ENCODE results near the gene BTBD6.
A peak's percentile ranks its signal among the peaks of the same experiment; 100 is the strongest.

Gene BTBD6

DNA sequence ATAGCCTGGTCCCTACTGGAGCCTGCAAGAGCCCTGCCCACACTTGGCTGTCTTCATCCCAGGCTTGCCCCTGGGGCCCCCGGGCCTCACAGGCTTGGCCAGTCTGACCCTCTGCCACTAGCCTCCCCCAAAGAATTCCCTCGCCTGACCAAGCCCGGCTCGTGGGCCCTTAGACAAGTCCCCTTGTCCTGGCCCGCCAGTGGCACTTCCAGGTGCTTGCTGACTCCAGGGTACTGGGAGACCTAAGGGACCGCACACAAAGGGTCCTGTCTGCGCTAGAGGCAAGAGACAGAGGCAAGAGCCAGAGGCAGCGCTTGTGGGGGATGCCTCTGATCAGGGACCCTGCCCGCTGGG is 5.0 kb downstream of the BTBD6 start:
- H3K4me3 ChIP-seq (ENCODE audit: low read length) = no peak overlapping the region
- DNase-seq (ENCODE audit: low read depth) = no peak
- TF ChIP-seq CTCF (conservative IDR thresholded peaks at IDR 0.05; ENCODE audit: low read length) = no peak

DNA sequence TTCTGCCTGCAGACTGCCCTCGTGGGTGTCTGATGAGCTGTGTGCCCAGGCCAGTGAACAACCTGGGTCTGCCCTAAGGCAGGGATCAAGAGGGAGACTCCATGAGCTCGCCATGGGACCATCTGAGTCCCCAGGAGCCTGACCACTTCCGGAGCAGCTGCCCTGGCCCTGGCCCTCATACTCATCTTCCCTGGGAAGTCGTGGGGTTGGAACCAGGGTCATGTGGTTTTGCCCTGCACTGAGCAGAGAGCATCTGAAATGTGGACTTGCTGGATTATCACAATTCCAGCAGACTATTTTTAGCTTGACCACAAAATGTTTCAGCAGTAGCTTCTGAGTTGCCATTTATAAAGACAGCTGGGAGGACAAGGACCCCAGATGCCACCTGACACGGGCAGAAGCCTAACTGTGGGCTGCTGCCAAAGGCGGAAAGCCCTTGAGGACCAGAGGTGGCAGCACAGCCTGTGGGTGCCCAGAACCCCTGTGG is 6.7 kb downstream of the BTBD6 start:
- DNase-seq (ENCODE audit: low read depth) = peak; percentile 68
- no peak for TF ChIP-seq CTCF (conservative IDR thresholded peaks at IDR 0.05; ENCODE audit: low read length)
- H3K4me3 ChIP-seq (ENCODE audit: low read length) = no peak overlapping the region

DNA sequence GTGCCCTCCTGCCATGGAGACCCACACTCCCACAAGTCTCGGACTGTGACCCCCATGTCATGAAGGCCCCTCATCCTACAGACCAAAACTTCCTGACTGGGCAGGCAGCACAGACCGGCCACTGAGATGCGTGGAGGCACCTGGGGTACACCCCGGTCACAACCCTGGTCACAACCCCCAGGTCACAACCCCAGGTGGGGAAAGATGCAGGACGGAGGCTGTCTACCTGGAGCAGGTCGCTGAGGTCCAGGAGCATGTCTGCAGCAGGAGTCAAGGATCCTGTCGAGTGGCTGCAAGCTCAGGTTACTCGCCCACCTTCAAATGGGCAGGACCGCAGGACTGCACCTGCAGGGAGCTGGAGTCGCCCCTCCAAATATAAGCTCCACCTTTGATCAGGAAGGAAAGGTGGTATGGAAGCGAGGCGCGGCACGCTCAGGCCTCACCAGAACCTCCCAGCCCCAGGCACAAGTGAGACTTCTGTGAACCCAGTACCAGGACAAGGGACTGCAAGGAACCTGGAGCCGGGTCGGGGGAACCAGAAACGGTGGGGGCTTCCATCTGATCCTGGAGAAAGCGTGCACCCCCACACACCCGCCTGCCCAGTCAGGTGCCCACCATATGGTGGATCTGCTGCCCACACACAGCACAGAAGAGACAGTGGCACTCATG is 8.1 kb downstream of the BTBD6 start:
- TF ChIP-seq CTCF (conservative IDR thresholded peaks at IDR 0.05; ENCODE audit: low read length) = no peak
- H3K4me3 ChIP-seq (ENCODE audit: low read length) = no peak overlapping the region
- no peak for DNase-seq (ENCODE audit: low read depth)

DNA sequence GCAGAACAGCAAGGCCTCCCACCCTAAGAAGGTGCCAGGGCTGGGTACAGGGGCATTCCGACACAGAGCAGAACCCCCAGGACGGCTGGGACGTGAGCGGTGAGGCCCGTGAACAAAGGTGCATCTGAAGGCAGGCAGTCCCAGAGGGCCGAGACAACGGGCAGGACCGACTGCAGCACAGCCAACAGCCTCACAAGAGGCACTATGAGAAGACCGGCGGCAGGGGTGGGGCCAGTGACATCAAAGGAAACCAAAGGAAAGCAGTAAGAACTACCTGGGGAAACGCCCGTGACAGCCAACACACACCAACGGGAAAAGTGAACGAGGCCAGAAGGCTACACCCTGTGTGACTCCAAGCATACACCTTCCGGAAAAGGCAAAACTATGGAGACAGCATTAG is 9.1 kb downstream of the BTBD6 start:
- no peak for DNase-seq (ENCODE audit: low read depth)
- H3K4me3 ChIP-seq (ENCODE audit: low read length) = no peak overlapping the region
- TF ChIP-seq CTCF (conservative IDR thresholded peaks at IDR 0.05; ENCODE audit: low read length) = no peak

DNA sequence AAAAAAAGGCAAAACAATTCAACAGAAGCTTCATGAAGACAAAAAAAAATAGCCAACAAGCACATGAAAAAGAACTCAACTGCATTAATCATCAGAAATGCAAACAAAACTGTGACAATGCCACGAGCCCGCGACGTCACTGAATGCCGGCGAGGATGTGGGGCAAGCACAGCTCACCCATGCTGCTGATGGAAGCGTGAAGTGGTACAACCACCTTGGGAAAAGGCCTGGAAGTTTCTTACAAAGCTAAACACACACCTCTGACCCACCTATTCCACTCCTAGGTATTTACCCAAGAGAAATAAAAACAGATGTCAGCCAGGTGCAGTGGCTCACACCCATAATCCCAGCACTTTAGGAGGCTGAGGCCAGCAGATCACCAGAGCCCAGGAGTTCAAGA is 10.5 kb downstream of the BTBD6 start:
- no peak overlapping the region for H3K4me3 ChIP-seq (ENCODE audit: low read length)
- DNase-seq (ENCODE audit: low read depth) = no peak
- TF ChIP-seq CTCF (conservative IDR thresholded peaks at IDR 0.05; ENCODE audit: low read length) = no peak

DNA sequence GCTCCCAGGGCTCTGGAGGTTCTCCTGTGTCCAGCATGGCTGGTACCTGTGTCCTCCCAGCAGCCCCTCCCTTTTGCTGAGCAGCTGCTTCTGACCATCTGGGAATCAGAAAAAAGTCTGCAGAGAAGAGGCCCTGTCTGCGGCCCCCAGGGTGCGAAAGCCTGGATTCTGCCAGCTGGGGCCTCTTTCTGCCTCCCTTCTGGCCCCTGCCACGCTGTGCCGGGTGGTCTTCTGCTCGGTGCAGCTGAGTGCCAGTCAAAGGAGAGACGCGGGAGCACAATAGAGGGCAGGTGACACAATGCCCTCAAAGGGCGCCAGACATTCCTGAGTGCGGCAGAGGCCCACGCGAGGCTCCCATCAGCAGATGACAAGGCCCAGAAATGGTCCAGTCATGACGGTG is 12.6 kb downstream of the BTBD6 start:
- TF ChIP-seq CTCF (conservative IDR thresholded peaks at IDR 0.05; ENCODE audit: low read length) = no peak
- no peak overlapping the region for H3K4me3 ChIP-seq (ENCODE audit: low read length)
- no peak for DNase-seq (ENCODE audit: low read depth)

DNA sequence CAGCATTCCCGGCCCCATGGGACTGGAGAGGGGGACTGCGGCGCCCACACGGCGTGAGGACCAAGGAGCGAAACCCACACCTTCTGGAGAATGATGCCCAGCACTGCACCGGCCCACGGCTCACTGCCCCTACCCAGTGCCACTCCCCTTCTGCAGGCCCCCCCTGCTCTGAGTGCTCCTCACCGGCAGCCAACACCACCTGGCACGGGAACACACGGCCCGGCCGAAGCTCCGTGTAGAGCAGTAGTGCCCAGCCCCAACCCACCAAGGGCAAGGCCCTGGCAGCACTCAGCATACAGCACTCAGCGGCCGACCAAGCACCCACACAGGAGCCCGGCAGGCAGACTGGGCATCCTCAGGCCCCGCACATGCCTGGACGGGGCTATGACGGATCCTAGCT is 13.4 kb downstream of the BTBD6 start:
- DNase-seq (ENCODE audit: low read depth) = no peak

More for the DNA sequence above, 13.4 kb downstream of the BTBD6 start:
- no peak overlapping the region for H3K4me3 ChIP-seq (ENCODE audit: low read length)
- no peak for TF ChIP-seq CTCF (conservative IDR thresholded peaks at IDR 0.05; ENCODE audit: low read length)

Measured in AG10803 (cell line).